ENCODE measurements around the gene ERMAP.
A peak's percentile ranks its signal among the peaks of the same experiment; 100 is the strongest.
"Not testable (repeated sequence)": the region's sequence is repeated elsewhere in the genome, so short reads cannot be mapped to it uniquely, and the experiment has no call there.

Gene ERMAP

DNA sequence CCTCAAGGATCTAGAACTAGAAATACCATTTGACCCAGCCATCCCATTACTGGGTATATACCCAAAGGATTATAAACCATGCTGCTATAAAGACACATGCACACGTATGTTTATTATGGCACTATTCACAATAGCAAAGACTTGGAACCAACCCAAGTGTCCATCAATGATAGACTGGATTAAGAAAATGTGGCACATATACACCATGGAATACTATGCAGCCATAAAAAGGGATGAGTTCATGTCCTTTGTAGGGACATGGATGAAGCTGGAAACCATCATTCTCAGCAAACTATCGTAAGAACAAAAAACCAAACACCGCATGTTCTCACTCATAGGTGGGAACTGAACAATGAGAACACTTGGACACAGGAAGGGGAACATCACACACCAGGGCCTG lies 2.1 kb upstream of the ERMAP start:
- DNase-seq: not testable (repeated sequence)

DNA sequence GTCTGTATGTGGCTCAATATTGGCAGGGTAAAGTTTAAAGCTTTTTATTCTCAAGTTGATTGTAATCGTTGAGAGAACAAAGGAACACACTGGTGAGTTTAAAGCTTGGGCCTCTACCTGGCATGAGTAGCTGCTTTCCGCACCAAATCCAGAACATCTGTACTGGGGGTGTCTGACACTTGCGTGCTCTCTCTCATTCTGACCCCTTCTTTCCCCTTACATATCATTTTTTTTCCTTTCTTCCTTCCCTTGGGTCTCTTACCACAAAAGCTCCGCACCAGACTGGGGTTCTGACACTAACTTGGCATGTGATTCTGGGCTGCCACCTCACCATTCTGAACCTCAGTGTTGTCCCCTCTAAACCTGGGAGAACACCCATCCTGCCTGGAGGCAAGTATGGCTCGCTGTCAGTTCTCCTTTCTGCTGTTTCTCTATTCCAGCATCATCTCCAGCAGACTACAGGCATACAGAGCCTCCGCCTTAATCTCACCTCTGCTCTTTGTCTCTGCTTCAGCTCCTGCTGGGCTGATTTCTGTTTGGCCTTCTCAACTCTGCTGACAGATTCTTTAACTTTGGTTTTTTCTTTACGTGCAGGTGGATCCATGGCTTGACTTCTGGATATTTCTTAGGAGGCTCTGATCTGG lies 859 bp upstream of the ERMAP start:
- DNase-seq: no peak

DNA sequence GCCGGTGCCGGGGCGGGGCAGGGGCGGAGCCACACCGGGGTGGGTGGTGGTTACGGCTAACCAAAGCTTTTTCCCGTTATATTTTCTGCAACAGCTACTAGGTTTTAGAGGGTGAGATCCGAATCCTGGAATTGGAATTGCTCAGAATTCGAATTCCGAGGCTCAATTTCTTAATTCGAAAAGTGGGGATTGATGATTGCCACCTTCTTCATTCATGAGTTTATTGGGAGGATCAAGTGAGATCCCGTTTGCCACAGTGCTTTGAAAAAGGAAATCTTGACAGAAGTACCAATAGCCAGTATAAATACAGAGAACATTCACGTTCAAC lies 482 bp downstream of the ERMAP start:
- DNase-seq: no peak

DNA sequence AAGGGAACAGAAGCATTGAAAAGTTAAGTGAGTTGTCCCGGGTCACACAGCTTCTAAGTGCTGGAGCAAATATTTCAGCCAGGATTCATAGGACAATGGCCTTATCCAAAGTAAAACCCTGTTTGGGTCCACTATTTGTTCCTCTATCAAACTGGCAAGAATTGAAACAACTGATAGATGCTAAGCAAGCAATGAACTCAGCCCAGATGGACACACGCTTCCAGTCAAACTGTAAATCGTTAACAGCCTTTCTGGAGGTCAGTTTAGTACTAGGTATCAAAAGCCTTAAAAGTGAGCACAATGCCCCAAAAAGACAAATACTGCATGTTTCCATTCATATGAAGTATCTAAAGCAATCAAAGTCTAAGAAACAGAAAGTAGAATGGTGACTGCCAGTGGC lies 1.1 kb downstream of the ERMAP start:
- DNase-seq: no peak

DNA sequence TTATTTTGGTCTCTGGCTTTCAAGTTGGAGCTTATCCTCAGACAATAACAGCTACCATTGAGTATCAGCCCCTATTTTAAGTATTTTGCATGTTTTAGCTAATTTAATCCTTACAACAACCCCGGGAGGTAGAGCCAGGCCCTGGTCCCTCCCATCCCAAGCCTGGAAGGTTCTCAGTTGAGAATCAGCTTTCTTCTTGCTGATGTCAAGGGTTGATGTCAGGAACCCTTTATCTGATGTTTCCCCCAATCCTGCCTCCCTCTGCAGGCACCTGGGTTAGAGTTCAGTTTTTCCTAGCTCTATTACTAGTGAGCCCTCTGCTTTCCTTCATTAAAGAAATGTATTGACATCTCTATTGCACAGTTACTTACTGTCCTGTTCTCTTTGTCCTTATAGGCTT lies 3.9 kb downstream of the ERMAP start:
- DNase-seq: no peak

DNA sequence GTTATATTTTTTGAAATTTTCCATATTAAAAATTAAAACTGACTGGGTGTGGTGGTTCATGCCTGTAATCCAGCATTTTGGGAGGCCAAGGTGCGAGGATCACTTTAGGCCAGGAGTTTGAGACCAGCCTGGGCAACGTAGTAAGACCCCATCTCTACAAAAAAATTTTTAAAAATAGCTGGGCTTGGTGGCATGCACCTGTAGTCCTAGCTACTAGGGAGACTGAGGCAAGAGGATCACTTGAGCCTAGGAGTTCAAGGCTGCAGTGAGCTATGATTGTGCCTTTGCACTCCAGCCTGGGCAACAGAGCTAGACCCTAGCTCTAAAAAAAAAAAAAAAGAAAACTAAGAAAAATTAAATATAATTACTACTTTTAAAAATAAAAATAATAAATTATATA lies 4.8 kb downstream of the ERMAP start:
- no peak for DNase-seq

DNA sequence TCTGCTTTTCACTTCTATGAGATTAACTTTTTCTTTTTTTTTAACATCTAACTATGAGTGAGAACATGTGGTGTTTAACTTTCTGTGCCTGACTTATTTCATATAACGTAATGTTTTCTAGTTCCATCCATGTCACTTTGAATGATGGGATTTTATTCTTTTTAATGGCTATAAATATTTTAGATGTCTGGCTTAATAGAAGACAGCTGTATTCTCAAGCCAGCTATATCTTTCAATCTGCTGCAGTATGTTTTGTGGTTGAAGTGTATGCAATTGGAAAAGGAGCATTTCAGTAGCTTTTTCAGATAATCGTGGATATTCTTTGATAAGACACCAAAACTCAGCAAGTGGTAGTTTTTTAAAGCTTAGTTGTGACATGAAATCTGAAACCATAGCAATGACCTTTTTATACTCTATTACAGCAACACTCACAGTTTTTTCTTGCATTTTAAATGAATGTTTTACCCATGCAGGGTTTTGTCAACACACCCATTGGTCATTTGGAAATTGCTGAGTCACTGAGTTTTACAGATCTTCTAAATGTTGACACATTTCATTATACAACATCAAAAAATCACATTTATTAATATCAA lies 6.0 kb downstream of the ERMAP start:
- DNase-seq: no peak

DNA sequence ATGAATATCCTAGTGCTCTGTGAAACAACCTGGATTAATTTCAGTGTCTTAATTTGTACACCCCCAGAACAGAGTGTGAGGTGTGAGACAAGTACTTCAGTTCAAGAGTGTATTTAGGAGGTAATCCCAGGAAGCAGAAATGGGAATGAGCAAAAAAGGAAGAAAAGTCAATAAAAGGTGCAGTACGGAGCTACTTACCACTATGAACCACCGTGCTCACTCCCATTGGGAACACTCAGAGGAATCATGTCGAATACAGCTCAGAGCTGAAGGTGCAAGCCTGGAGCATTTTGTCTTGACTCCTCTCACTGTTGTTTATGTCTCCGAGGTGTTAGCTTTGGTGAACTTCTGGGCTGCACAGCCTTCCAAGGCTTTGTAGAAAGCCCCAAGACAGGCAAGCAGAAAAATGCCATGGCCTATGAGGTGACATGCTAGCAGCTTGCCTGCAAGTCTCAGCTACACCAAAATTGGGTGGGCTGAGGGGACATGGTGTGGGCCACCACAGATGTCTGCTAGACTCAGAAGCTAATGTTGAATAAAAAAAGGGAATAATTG lies 7.6 kb downstream of the ERMAP start:
- no peak for DNase-seq

DNA sequence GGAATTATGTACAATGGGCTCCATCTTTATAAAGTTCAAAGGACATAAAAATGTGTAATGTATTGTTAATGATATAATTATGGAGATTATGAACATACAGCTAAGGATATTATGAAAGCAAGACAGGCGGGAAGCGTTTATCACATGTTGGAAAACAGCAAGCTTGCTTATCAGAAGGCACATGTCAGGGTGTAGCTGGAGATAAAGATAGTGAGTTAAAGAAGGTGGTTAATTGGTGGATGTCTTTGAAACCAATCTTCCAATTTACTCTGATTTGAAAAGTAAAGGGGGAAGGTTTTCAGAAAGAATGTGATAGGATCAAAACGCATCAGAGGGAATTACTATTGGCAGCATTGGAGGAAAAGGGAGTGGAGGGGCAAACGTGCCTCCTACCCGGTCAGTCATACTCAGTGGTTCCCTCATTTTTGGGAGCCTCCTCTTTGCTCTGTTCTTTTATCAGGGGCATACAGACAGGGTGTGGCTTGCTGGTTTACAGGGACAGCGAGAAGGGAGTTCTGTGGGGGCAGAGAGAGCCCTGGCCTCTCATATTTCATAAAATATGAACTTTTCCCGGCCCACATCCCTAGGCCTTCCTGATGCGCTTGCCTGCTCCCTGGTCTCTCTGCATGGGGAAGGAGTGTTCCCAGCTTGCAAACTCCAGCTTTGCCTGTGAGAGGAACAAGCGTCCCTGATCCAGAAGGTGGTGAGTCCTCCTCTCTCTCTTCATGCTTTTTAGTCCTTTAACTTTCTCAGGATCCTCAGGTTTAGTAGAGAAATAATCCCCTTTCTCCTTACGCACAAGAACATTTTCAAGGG lies 8.3 kb downstream of the ERMAP start:
- no peak for DNase-seq

DNA sequence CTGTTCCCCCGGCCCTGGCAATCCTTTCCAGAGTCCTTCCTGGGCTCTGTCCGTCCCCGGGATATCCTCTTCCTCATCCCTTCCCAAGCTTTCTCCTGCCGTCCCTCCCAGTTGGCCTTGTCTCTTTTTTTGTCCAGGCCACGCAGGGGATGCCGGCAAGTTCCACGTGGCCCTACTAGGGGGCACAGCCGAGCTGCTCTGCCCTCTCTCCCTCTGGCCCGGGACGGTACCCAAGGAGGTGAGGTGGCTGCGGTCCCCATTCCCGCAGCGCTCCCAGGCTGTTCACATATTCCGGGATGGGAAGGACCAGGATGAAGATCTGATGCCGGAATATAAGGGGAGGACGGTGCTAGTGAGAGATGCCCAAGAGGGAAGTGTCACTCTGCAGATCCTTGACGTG lies 13.7 kb downstream of the ERMAP start:
- no peak for DNase-seq

DNA sequence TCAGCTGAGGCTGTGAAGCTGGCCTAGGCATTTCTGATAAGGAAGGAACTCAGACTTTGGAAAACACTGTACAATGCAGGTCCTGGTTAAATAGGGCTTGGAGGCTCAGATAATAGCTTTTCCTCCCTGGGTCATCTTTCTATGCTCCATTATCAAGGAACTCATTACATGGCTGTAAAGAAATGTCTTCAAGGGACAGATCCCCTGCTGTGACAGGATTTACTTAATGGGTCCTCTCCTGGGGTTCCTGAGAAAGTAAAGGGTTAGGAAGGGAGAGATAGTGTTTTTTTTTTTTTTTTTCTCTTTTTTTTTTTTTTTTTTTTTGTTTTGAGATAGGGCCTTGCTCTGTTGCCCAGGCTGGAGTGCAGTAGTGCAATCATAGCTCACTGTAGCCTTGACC lies 14.4 kb downstream of the ERMAP start:
- no peak for DNase-seq

DNA sequence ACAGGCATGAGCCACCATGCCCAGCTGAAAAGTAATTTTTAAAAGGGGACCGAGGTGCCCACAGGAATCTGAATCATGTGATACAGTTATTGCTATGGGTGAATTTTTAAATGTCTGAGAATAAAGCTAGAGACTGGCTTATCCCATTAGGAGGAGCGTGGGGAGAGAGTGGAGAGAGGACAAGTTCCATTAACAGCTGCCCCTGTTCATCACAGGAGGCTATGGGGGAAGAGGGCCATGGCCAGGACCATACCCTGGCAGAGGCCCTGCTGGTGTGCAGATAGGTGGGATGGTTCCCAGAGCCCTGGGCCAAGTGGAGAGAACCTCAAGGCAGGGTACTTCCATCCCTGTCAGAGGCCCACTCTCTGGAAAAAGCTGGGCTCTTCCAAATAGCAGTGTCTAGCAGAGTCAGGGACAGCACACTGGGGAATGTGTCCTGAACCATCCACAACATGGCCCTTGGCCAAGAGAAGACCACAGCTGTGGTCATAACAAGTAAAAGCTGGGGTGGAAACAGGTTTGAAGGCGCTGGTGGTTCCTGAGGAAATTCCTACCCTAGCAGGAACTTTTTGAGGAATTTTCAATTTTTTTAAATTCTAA lies 15.8 kb downstream of the ERMAP start:
- no peak for DNase-seq

DNA sequence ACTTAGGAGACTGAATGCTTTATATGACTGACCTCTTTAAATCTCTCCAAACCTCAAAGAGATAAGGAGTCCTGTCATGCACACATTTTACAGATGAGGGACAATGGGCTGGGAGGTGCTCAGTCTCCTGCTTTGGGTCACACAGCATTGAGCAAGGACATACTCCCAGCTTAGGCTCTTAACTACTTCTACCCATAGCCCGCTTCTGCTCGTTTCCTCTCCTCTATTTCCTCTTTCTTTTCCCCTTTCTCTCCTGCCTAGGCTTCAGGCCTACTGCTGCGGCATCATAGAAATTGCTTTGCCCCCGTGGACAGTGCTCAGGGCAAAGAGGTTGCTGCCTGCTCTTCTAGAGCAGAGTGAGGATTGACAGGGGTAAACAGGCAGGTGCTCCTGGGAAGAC lies 17.1 kb downstream of the ERMAP start:
- DNase-seq: no peak

DNA sequence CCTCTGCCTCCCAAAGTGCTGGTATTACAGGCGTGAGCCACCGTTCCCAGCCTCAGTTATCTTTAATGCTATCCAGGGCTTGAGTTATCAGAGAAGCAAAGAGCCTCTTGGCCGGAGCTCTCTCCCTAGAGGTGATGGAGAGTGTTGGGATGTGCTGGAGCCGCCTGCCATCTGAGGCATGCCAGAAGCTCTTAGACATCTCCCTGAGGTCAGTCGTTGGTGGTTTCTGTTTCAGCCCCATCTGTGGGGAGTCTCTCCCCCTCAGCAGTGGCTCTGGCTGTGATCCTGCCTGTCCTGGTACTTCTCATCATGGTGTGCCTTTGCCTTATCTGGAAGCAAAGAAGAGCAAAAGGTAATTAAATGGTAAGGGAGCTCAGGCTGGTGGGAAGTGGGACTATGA lies 17.9 kb downstream of the ERMAP start:
- DNase-seq: no peak

DNA sequence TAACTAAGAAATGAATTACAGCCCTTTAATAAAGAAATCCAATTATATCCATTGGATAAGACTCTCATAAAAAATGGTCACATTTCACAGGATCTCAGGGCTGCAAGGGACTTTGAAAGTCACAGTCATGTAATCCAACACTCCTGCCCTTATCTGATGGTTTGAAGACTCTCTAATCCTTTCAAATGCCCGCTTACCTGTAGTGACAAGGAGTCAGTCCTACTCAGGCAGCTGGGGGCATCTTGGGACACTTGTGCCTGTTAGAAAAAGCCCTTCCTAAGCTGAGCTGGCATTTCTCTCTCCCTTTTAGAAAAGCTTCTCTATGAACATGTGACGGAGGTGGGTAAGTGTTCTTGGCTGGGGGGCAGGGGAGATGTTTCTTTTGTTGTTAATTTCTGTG lies 18.5 kb downstream of the ERMAP start:
- peak; percentile 7 for DNase-seq

DNA sequence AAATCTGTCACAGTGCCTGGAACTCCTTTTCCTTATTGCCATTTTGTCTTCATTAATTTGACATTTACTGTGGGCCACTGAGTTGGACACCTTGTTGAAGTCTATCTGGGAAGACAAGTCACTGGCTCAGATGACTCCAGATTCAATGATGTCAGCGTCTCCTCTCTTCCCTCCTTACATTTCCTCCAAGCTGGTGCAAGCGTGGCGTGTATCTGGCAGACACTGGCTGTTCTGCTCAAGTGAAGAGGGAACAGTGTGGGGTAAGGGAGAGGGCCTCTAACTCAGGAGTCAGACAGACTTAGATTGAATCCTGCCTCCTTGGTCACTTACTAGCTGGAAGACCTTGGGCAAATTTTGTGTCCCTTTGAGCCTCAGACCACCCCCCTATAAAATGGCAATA lies 20.8 kb downstream of the ERMAP start:
- no peak for DNase-seq

DNA sequence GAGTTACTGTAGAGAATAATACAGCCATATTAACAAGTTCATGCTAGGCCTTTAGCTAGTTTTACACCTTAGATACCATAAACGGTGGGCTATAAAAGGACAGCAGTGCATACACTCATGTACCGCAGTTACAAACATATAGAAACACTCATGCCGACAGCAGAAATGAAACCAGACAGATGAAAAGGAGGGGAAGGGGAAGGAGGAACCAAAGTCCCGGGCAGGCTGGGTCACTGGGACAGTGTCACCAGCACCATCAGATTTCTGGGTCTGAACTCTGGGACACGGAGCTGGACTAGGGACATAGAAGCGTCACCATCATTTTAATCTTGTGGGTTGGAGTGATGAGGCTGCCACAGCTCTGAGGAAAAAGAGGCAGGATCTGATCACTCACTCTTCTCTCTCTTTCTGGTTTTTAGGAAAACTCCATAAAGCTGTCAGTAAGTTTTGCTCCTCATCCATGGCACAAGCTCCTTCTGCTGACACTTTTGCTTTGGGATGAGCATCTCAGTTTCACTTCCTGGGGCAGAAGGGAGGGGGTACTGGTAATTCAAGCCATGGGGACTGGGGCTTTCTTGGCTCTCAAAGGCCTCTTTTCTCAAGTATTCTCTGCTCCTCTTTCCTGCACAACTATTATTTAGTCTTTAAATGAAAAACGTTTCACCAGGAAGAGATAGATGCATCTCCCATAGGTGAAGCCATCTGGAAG lies 21.7 kb downstream of the ERMAP start:
- no peak for DNase-seq

DNA sequence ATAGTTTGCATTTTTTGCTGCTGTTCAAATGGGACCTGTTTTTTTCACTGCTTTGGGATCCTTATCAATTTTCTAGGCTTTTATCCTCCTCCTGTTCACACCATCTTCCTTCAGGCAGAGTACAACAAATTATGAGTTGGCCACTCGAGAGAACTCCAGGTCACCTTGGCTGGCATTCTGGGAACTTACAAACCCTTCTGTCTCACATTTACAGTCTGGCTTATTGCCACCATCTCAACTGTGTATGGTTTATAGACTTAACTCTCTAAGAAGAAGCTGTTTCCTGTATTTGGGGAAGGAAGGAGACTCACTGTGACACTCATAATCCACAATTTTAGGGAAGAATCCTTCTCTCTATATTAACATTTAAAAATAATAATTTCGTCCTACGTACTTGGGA lies 24.1 kb downstream of the ERMAP start:
- DNase-seq: peak; percentile 7

DNA sequence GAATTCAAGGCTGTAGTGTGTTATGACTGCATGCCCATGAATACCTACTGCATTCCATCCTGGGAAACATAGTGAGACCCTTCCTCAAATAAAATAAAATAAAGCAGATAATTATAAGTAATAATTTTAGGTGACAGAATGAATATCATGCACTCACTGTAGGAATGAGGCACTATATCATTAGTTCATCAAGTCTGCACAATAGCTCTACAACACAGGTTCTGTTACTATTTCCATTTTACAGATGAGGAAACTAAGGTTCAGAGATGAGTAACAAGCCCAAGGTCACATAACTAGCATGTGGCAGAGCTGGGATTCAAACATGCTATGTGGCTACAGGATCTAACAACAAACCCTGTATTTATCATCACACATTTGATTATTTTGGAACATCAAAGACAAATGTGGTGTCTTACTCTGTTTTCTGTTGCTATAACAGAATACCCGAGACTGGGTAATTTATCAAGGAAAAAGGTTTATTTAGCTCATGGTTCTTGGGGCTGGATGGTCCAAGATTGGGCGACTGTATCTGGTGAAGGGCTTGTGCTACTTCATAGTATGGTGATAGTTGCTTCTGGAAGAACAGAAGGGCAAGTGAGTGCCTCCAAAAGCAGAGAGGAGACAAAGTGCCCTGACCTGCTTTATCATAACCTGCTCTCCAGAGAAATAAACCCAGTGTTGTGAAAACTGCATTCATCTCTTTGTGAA lies 24.7 kb downstream of the ERMAP start:
- DNase-seq: no peak

DNA sequence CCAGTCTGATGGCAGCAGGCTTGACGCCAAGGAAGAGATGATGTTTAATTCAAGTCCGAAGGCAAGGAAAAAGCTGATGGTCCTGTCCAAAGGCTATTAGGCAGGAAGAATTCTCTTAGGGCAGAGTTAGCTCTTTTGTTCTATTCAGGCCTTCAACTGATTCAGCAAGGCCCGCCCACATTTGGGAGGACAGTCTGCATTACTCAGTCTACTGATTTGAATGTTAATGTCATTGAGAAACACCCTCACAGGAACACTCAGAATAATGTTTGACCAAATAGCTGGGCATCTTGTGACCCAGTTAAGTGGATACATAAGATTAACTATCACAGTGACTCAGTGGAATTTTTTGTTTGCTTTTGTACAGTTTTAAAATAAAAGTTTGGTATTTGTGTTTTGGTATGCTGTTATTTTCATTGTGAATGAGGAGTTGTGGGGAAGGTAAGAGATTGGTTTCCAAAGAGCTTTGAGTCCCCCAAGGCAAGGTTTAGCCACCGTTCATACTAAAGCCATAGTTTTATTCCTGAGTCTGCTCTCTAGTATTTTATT lies 27.7 kb downstream of the ERMAP start:
- DNase-seq: no peak

DNA sequence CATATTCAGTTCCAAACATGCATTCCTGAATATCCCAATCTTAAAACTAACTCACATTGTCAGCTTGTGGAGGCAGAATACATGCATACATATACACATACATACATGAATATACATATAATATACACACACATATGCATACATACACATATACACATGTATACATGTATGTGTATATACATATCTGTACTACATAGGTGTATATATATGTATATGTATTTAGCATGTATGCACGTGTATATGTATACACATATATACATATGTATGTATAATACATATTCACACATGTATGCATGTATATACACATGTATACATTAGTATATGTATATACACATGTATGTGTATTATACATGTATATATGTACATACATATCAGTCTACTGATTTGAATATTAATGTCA lies 28.3 kb downstream of the ERMAP start:
- DNase-seq: no peak

DNA sequence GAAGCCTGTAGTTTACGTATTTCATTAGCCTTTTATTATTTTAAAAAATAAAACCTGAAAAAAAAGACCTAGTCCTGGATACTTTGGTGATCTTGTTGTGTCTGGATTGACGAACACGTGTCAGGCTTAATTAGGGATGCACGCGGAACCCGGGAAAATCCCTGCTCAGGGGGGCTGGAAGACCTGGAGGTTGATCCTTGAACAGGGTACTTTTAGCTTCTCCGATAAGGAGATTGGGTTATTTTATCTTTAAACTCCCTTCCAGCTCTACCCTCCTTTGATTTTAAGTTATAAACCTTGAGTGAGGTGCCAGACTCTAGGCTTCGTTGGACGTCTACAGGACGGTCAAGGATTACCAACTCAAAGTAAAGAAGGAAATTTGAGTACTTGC lies 28.9 kb downstream of the ERMAP start:
- DNase-seq: no peak
